ENCODE measurements around the gene HBEGF.

DNA sequence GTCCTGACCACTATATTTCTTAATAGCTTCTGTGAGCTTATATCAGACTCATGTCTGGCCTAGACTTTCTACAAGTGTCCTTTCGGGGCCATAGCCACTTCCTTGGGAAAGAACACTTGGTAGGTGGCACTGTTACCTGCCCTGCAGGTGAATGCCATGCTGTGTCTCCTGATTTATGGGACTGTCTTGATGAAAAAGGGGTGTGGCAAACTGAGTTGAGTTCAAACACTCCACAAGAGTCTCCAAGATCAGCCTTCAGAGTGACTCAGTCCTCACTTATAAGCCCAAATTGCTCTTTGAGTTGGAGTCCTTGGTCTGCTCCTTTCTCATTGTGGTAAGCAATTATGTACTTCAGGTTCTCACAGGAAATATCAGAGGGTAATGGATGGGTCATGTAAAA, 45.3 kb upstream of the HBEGF start:
- TF ChIP-seq, protein P1, sequence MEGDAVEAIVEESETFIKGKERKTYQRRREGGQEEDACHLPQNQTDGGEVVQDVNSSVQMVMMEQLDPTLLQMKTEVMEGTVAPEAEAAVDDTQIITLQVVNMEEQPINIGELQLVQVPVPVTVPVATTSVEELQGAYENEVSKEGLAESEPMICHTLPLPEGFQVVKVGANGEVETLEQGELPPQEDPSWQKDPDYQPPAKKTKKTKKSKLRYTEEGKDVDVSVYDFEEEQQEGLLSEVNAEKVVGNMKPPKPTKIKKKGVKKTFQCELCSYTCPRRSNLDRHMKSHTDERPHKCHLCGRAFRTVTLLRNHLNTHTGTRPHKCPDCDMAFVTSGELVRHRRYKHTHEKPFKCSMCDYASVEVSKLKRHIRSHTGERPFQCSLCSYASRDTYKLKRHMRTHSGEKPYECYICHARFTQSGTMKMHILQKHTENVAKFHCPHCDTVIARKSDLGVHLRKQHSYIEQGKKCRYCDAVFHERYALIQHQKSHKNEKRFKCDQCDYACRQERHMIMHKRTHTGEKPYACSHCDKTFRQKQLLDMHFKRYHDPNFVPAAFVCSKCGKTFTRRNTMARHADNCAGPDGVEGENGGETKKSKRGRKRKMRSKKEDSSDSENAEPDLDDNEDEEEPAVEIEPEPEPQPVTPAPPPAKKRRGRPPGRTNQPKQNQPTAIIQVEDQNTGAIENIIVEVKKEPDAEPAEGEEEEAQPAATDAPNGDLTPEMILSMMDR (IDR thresholded peaks at IDR 0.05; ENCODE audit: low read depth, low read length), result no peak
- TF ChIP-seq POLR2A (IDR thresholded peaks at IDR 0.05; ENCODE audit: extremely low read depth, insufficient read length), result no peak
